Ovary (tissue), 3 donors: Measurements from ENCODE around the gene NOS3.

Experiments
- POLR2A ChIP-seq: fragments of 450-650 bp; IDR thresholded peaks from one replicate; pipeline ENCODE4 v1.6.1; 2017; ENCODE audit warnings: antibody characterized with exemption, mild to moderate bottlenecking, moderate library complexity
- TF ChIP-seq, protein P1 (sequence below), 3 donors: fragments of 450-650 bp in 2 of 3; fragments of 200-600 bp in 1 of 3; IDR thresholded peaks; one replicate each; pipeline versions ENCODE4 v1.5.1 to v1.8.0; 2016 to 2022; ENCODE audit warnings: antibody characterized with exemption in 3 of 3, mild to moderate bottlenecking in 1 of 3
- donor health status: DM: no; HTN: no; CAD: no.

DNA sequence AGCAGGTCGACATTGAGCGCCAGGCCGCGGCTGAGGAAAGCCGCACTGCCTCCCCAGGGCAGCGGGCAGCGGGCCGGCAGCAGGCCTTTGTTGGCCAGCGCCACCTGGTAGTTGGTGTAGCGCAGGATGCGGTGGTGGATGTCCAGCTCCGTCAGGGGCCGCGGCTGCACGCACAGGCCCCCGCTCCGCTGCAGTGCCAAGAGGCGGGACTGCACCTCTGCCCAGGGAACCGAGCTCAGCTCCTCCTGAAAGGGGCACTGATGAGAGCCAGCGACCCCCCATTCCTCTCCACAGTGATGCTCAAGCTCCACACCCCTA is 28.3 kb downstream of the NOS3 start:
- TF ChIP-seq, protein P1, sequence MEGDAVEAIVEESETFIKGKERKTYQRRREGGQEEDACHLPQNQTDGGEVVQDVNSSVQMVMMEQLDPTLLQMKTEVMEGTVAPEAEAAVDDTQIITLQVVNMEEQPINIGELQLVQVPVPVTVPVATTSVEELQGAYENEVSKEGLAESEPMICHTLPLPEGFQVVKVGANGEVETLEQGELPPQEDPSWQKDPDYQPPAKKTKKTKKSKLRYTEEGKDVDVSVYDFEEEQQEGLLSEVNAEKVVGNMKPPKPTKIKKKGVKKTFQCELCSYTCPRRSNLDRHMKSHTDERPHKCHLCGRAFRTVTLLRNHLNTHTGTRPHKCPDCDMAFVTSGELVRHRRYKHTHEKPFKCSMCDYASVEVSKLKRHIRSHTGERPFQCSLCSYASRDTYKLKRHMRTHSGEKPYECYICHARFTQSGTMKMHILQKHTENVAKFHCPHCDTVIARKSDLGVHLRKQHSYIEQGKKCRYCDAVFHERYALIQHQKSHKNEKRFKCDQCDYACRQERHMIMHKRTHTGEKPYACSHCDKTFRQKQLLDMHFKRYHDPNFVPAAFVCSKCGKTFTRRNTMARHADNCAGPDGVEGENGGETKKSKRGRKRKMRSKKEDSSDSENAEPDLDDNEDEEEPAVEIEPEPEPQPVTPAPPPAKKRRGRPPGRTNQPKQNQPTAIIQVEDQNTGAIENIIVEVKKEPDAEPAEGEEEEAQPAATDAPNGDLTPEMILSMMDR (IDR thresholded peaks at IDR 0.05): no peak
- TF ChIP-seq POLR2A: no peak
